GM21528 (cell line): Measurements from ENCODE around the gene SSH3.

ENCODE experiments used
- ATAC-seq: cut with Tn5 transposase; IDR thresholded peaks from one replicate; pipeline ENCODE4 v1.9.1; 2021; ENCODE audit warnings: mild to moderate bottlenecking, moderate library complexity; ENCODE audit not compliant: unreplicated experiment, low FRiP score

The SSH3 gene

DNA sequence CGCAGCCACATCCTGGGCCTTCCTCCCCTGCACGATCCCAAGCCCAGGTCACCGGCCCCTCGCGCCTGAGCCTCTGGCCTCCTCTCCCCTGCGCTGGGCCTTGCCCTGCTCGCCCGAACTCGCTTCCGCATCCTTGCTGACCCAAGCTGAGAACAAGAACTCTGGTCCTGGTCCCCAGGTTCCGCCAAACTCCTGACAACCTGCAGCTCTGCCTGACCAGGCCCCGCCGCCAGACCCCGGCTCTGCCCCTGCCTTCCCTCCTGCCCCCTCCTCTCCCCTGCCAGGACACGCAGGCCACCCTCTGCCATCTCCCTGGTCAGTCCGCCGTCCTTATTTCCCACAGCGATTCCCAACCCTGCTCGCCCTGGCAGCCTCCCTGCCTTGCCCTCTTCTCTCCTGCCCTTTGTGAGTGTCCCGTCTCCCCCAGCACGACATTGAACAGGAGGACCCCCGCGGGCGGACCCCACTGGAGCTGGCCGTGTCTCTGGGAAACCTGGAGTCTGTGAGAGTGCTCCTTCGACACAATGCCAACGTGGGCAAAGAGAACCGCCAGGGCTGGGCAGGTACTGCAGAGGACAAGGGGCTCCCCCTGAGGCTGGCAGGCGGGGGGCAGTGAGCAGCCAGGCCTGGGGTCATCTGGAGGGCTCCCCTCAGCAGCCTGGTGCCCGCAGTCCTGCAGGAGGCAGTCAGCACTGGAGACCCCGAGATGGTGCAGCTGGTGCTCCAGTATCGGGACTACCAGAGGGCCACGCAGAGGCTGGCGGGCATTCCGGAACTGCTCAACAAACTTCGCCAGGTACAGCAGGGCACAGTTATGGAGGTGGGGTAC, 13.5 kb upstream of the SSH3 start:
- no peak for ATAC-seq

DNA sequence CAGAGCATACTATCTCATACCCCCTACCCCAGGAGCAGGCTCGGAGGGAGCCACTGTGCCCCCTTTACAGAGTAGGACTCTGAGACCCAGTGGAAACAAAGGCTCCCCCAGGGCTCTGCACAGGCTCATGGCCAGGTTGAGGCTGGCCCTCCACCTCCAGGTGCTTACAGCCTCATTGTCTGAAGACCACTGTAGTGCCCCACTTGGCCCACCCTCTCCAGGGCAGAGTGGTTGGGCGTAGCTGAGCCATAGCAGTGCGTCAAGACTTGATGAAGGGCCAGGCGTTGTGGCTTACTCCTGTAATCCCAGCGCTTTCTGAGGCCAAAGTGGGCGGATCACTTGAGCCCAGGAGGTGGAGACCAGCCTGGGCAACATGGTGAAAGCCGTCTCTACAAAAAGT, 12.5 kb upstream of the SSH3 start:
- no peak for ATAC-seq

DNA sequence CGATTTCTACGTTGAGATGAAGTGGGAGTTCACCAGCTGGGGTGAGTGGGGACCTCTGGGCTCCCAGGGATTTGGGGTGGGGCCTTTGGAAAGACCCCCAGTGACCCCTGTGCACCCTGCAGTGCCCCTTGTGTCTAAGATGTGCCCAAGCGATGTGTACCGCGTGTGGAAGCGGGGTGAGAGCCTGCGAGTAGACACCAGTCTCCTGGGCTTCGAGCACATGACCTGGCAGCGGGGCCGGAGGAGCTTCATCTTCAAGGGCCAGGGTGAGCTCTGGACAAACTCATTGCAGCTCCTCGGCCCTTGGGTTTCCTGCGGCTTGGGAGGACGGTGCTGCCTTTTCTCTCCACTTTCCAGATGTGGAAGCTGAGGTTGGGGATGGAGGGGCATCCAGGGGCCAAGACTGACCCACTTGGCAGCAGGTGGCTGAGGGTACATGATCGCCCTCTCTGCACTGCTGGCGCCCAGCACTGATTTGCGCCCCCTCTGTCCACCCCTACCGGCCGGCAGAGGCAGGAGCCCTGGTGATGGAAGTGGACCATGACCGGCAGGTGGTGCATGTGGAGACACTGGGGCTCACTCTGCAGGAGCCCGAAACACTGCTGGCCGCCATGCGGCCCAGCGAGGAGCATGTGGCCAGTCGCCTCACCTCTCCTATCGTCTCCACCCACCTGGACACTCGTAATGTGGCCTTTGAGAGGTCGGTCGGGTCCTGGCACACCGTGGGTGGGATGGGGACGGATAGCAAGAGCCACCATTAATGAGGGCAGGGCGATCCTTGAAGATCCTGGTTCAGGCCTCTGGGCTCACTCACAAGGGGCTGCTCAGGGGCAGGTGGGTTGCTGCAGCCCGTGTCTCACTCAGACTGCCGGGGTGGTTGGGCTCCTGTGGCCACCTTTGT, 11.6 kb upstream of the SSH3 start:
- no peak for ATAC-seq

DNA sequence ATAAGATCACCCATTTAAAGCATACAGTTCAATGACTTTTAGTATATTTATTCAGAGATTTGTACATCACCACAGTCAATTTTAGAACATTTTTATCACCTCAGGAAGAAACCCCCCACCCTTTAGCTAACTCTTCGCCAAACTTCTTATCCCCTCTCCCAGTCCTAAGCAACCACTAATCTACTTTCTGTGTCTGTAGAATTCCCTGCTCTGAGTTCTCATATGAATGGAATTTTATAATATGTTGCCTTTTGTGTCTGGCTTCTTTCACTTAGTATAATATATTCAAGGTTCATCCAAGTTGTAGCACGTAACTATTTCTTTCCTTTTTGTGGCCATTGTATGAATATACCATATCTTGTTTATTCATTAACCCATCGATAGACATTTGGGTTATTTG, 10.7 kb upstream of the SSH3 start:
- ATAC-seq = no peak

DNA sequence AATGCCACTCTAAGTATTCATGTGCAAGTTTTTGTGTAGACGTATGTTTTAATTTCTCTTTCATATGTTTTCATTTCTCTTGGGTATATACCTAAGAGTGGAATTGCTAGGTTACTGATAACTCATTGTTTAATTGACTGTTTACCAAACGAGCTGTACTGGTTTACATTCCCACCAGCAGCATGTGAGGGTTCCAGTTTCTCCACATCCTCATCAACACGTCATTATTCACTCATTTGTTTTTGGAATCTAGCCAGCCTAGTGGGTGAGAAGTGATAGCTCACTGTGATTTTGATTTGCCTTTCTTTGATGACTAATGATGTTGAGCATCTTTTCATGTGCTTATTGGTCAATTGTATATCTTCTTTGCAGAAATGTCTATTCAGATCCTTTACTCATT, 10.2 kb upstream of the SSH3 start:
- ATAC-seq = no peak

DNA sequence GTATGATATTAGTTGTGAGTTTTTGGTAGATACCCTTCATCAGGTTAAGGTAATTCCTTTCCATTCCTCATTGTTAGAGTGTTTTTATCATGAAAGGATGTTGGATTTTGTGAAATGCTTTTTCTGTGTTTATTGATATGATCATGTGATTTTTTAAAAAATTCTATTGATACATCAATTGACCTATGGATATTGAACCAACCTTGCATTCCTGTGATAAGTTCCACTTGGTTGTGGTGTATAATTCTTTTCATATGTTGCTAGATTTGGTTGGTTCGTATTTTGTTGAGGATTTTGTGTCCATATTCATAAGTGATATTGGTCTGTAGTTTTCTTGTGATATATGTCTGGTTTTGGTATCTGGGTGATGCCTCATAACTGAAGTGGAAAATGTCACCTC, 7.5 kb upstream of the SSH3 start:
- no peak for ATAC-seq

DNA sequence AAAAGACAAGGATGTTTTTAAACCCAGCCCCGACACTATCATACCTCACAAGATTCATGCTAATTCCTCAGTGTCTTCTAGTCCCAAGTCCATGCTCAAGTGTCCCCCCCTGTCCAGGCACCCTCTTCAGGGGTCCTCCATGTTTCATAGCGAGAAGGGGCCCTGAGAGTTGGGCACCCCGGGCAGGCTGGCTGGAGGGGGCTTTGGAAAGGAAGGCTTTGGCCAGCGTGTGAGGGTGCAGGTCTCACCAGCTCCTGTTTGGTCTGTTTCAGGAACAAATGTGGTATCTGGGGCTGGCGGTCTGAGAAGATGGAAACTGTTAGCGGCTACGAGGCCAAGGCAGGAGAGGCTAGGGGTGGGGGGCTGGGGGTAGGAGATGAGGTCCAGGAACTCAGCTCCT, 4.5 kb upstream of the SSH3 start:
- no peak for ATAC-seq

DNA sequence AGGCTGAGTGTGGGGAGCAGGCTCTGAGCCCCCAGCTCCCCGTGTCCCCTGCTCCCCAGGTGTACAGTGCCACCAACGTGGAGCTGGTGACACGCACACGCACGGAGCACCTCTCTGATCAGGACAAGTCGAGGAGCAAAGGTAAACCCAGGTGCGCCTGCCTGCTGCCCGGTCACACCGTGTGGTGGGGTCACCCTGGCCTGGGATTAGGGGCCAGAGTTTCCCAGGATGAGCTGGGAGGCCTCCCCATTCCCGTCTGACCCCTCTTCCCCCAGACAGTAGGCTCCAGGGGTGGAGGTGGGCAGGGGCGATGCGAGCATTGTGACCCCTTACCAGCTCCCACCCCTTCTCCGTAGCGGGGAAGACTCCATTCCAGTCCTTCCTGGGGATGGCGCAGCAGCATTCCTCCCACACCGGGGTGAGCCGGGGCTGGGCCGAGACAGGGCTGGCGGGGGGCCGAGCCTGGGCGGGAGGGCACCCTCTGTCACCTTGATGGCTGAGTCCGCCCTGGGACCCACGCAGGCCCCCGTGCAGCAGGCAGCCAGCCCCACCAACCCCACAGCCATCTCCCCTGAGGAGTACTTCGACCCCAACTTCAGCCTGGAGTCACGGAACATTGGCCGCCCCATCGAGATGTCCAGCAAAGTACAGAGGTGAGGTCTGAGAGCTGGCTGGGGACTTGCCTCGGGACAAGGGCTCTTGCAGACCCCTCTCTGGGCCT, 3.7 kb upstream of the SSH3 start:
- no peak for ATAC-seq

DNA sequence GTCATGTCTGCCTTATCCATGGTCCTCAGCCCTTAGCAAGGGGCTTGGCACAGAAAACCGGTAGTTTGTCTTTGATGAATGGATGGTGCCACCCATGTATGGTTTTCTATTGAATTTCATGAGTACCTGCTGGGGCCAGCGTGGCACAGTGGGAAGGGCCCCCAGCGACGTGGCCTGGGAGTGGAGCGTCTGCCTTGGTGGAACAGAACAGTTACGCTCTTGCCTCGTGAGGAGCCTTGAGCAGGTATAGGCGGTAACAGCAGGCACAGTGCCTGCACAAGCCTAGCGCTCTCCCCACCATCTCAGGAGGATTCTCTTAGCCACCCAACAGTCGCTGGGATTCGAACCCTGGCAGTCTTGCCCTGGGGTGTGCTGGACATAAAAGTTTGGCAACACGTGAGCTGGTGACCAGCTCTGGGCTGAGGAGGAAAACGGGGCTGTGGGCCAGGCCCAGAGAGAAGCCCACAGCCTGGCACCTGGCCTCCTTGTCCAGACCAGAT, 3.0 kb upstream of the SSH3 start:
- ATAC-seq = no peak

DNA sequence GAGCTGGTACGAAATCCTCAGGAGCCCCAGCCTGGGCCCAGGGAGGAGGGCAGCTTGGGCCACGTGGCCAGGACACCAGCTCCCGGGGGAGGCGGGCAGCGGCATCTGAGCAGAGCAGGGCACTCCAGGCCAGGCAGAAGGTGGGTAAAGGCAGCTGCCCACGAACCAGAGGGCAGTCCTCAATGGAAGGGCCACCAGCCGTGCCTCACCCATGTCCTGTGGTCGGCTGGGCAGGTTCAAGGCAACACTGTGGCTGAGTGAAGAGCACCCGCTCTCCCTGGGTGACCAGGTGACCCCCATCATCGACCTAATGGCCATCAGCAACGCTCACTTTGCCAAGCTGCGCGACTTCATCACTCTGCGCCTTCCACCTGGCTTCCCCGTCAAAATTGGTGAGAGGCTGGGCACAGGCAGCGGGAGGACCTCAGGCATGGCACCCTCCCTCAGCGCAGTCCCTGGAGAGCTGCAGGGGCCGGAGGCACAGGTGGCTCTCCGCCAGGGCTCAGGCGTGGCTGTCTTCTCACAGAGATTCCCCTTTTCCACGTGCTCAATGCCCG, 2.5 kb upstream of the SSH3 start:
- no peak for ATAC-seq

DNA sequence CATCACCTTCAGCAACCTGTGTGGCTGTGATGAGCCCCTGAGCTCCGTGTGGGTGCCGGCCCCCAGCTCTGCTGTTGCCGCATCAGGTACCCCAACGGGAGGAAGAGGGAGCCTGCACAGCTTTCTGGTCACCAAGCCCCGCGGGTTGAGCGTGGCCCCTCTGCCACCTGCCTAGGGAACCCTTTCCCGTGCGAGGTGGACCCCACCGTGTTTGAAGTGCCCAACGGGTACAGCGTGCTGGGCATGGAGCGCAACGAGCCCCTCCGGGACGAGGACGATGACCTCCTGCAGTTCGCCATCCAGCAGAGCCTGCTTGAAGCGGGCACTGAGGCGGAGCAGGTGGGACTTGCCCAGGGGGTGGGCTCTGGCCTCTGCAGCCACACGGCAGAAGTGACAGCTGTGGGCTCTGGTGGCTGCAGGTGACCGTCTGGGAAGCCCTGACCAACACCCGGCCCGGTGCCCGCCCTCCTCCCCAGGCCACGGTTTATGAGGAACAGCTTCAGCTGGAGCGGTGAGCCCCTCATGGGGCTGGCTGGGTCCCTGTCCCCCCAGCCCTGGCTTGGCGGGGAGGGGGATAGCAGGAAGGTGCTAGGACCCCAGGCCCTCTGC, 1.9 kb upstream of the SSH3 start:
- ATAC-seq = no peak

DNA sequence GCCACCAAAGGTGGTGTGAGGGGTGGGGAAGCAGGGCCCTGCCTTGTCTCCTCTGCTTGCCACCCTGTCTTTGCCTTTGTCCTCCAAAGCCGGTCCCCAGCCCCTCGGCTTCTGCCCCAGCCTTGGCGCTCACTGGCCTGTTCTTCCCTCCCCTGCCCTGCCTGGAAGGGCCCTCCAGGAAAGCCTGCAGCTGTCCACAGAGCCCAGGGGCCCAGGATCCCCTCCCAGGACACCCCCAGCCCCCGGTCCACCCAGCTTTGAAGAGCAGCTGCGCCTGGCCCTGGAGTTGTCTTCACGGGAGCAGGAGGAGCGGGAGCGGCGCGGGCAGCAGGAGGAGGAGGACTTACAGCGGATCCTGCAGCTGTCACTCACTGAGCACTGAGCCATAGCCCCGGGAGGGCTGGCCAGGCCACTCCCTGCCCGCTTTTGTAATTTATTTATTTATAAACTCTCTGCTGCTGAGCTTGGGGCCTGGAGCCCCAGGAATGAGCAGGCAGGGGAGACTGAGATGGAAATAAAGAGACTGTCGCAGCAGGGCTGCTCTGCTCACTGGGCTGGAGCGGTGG, 1.3 kb upstream of the SSH3 start:
- ATAC-seq = no peak

DNA sequence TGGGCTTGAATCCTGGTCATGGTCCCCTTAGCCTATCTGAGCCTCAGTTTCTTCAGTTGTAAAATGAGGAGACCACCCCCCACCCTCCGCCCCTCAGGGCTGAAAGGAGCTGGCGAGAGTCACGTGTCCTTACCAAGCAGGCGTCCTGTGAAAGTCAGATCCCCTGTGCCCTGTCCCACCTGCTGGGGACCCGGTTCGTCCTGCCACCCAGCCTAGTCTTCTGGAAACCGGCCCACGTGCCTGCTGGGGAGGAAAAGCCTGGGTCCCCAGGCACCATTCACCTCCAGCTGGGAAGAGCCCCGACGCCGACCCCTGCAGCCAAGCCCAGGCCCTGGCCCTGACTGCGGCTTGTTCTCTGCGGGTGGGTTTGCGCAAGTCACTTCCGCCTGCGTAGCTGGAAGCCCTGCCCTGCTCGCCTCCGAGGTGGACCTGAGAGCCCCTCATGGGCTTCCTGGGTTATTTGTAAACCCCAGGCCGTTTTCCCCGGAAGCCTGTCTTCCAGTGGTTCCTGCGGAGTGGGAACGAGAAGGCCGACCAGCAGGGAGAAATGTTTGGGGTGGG, 679 bp upstream of the SSH3 start:
- ATAC-seq = no peak

DNA sequence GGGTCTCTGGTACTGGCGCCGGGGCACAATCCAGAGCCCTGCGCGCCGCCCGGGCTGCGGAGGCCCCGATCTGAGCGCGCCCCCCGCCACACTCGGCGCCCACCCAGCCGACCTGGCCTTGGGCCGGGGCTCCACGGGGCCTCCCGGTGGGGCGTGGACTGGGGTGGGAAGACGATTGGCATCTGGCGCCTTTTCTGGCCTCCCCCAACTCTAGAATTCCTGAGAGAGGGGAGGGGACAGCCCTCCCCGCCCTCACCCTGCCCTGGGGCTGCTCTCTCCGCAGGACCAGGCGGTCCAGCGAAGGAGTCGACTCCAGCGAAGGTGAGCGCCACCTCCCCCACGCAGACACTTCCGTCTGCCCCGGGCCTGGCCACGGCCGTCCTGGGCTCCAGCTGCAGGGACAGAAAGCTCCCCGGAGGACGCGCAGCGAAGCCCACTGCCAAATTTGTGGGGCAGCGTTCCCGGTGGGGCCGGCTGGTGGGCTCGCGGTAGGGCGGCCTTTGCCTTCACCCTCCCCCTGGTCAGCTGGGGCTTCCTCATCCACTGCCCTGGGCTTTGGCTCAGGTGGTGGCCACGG, 593 bp downstream of the SSH3 start:
- ATAC-seq = no peak

DNA sequence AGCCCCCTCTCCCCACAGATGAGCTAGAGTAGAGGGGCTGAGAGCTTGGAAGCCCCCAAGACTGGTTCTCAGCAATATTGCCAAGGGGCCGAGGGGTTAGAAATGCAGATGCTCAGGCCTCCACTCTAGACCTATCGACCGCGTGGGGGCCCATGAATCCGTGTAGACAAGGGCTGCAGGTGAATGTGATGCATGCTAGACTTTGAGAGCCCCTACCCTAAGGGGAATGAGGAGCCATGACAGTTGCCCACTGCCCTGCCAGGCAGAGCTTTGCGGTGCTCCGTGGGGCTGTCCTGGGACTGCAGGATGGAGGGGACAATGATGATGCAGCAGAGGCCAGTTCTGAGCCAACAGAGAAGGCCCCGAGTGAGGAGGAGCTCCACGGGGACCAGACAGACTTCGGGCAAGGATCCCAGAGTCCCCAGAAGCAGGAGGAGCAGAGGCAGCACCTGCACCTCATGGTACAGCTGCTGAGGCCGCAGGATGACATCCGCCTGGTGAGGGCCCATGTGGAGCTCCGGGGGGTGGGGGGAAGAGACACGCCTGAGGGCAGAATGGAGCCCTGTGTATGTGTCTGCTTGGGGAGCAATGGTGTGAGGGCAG, 1.3 kb downstream of the SSH3 start:
- no peak for ATAC-seq

DNA sequence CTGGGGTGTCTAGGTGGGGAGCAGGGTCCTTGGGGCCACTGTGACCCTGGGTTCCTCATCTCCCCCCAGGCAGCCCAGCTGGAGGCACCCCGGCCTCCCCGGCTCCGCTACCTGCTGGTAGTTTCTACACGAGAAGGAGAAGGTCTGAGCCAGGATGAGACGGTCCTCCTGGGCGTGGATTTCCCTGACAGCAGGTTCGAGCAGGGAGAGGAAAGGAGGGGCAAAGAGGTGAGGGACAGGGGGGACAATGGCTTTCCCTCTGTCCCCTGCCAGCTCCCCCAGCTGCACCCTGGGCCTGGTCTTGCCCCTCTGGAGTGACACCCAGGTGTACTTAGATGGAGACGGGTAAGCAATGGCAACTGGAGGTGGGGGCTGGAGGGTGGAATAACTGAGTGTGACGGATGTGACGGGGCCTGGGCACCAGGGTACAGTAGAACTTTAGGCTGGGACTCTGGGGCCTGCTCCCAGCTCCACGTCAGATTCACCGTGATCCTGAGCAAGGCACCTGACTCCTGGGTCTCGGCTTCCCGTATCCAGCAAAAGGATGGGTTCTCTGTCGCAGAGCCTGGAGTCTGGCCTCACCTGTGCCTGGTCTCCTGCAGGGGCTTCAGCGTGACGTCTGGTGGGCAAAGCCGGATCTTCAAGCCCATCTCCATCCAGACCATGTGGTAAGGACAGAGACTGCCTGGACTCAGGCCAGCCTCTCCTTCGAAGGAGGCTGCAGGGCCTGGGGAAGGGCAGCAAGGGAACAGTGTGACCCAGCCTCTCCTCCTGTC, 3.6 kb downstream of the SSH3 start:
- no peak for ATAC-seq

DNA sequence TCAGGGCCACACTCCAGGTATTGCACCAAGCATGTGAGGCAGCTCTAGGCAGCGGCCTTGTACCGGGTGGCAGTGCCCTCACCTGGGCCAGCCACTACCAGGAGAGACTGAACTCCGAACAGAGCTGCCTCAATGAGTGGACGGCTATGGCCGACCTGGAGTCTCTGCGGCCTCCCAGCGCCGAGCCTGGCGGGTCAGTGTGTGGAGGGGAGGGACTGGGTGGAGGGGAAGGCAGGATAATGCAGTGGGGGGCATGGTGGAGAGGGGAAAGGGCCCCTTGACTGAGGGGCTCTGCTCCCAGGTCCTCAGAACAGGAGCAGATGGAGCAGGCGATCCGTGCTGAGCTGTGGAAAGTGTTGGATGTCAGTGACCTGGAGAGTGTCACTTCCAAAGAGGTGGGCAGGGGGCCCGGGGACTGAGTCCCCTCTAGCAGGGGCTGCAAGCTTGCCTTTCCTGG, 4.2 kb downstream of the SSH3 start:
- ATAC-seq = no peak
